Epithelial cell of proximal tubule (primary cell): ENCODE data around the gene CD5L. TPM values are rescaled to one million over a fixed set of nuclear protein-coding genes. Genes with fewer than 3 reads are reported as not detected.

Source experiments
- DNase-seq: peaks from one replicate; pipeline ENCODE4 v3.0.0-alpha.2; 2011; ENCODE audit warnings: low read depth
- H3K4me3 ChIP-seq: 2 replicates; pipeline ENCODE4 v1.5.1; 2011; ENCODE audit warnings: low read depth, mild to moderate bottlenecking, low read length
- CTCF ChIP-seq: conservative IDR thresholded peaks from 2 replicates; pipeline ENCODE4 v1.5.1; 2012; ENCODE audit warnings: low read depth, mild to moderate bottlenecking, low read length
- total RNA-seq: library from RNA; depleted of rRNA; stranded (reverse); fragments of >200 nt; gene quantifications from 2 replicates; pipeline ENCODE4 v1.2.3, GENCODE V29; 2015

CD5L gene
- total RNA-seq, 1 donor from 2014 or later, result not detected

DNA sequence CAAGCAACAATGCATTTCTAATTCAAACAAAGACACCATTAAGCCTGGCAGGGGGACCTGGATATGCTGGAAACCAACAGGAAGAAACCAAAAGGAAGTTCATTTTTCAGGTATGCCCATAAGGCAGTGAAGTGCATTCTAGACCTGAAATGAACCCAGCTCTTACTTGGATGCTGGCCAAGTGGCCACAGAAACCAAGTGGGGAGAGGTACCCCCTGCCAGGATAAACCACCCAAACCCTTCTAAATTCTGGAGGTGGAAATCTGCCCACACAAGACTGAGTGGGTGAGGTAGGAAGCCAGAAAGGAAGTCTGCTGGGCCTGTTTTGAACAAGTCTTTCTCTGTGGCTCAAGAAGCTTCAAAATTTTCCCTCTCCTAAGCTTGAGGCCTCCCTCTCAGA, 2.6 kb downstream of the CD5L start:
- DNase-seq, result no peak
- no peak for TF ChIP-seq CTCF
- no peak overlapping the region for H3K4me3 ChIP-seq

DNA sequence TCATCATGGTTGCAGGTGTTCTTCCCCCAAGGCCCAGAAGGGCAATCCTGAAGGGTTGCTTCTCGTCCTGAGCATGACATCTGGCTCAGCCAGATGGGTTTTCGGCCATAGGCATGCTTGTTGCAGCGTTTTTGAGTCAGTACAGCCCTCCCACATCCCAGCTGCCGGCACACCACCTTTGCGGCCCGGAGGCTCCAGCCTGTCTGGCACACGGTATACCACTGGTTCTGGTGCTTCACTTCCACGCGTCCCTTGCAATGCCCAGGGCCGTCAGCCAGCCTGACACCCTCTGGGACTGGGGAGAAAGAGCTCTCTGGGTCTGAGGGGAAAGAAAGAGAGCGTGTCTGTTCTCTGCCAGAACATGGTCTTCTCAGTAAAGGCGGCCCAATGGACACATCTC, 7.2 kb downstream of the CD5L start:
- DNase-seq, result no peak
- H3K4me3 ChIP-seq, result no peak overlapping the region
- no peak for TF ChIP-seq CTCF

GRCh38 chr1:157833145-157833544, 8.5 kb downstream of the CD5L start:
- DNase-seq, result no peak
- no peak for TF ChIP-seq CTCF
- no peak overlapping the region for H3K4me3 ChIP-seq

- H3K4me3 ChIP-seq, result no peak overlapping the region
- no peak for TF ChIP-seq CTCF
- no peak for DNase-seq
These were observed 9.5 kb downstream of the CD5L start for GRCh38 chr1:157831968-157832626.

GRCh38 chr1:157830887-157831286, 10.7 kb downstream of the CD5L start:
- DNase-seq, result no peak
- no peak overlapping the region for H3K4me3 ChIP-seq
- no peak for TF ChIP-seq CTCF

GRCh38 chr1:157829711-157830110, 11.9 kb downstream of the CD5L start:
- H3K4me3 ChIP-seq, result no peak overlapping the region
- DNase-seq, result no peak
- no peak for TF ChIP-seq CTCF

DNA sequence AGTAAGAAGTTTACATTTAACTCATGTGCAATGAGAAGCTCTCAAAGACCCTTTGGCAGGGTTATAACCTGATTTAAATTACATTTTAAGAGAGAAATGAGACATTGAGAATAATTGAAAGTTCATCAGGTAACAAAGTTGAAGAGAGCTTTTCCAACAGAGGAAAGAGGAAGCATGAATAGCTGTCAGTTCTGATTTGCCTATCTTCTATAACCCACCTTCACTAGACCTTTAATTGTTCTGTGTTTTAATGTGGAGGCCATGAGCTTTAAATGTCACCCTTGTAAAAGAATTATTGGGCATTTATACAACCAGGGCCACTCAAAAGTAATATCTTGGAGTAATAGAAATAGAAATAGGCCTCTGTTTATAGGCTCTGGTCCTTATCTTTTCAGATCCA, 12.4 kb downstream of the CD5L start:
- no peak for DNase-seq
- no peak for TF ChIP-seq CTCF
- H3K4me3 ChIP-seq, result no peak overlapping the region
